ENCODE results near the gene GTPBP2. TPM values are rescaled to one million over a fixed set of nuclear protein-coding genes. Genes with fewer than 3 reads are reported as not detected.

GTPBP2 gene
- total and polyA plus RNA-seq, 2 of the 13 experiments (the other 11 are each of a cell fraction or from before 2014, with no cell fraction given): 26.9 to 88.2 TPM

GRCh38 chr6:43667245-43668150 is 38.4 kb upstream of the GTPBP2 start (continued):
- TF ChIP-seq ZNF574 (CRISPR knock-in tag; IDR thresholded peaks at IDR 0.05) (peak; percentile 77), TFAP4 (IDR thresholded peaks at IDR 0.05; ENCODE audit: borderline replicate concordance, low read depth) (peak; percentile 50; the same call in 1 of the 2 replicates), NFKB2 (CRISPR knock-in tag; IDR thresholded peaks at IDR 0.05; ENCODE audit: borderline replicate concordance) (peak; percentile 69; the same call in 1 of the 2 replicates), AHDC1 (CRISPR knock-in tag; IDR thresholded peaks at IDR 0.05; ENCODE audit: borderline replicate concordance) (peak; percentile 79), ZNF496 (CRISPR knock-in tag; IDR thresholded peaks at IDR 0.05; ENCODE audit: insufficient replicate concordance) (no peak), ATRX (CRISPR knock-in tag; IDR thresholded peaks at IDR 0.05; ENCODE audit: borderline replicate concordance) (no peak), ZNF350 (CRISPR knock-in tag; IDR thresholded peaks at IDR 0.05; ENCODE audit: borderline replicate concordance, low read depth) (peak; percentile 84; the same call in 1 of the 2 replicates), HNF1B (CRISPR knock-in tag; IDR thresholded peaks at IDR 0.05) (peak; percentile 90), WIZ (CRISPR knock-in tag; IDR thresholded peaks at IDR 0.05) (no peak), SATB2 (CRISPR knock-in tag; IDR thresholded peaks at IDR 0.05) (no peak), ZNF768 (CRISPR knock-in tag; IDR thresholded peaks at IDR 0.05) (peak; percentile 28), MAZ (IDR thresholded peaks at IDR 0.05; ENCODE audit: borderline replicate concordance, low read depth, low read length) (no peak), MAZ (CRISPR knock-in tag; IDR thresholded peaks at IDR 0.05; ENCODE audit: low read depth) (peak; percentile 94), TSC22D2 (CRISPR knock-in tag; IDR thresholded peaks at IDR 0.05; ENCODE audit: borderline replicate concordance) (0 out of 2 replicates have a peak, but pooled peaks have one; percentile 14), ZNF501 (CRISPR knock-in tag; IDR thresholded peaks at IDR 0.05) (0 out of 2 replicates have a peak, but pooled peaks have one; percentile 24), SRY (CRISPR knock-in tag; IDR thresholded peaks at IDR 0.05) (peak; percentile 64)
